ENCODE results near the gene SAA2.
"Not testable (repeated sequence)": the region's sequence is repeated elsewhere in the genome, so short reads cannot be mapped to it uniquely, and the experiment has no call there.

Gene SAA2

GRCh38 chr11:18248561-18248960 lies at the start of gene SAA2:
SAA2 (minus strand) TSS chr11:18248668; CDS start chr11:18248011, 657 bp downstream.
- Histone ChIP-seq H3K9me3 (ENCODE audit: control insufficient read depth, insufficient read depth, low read depth, low read length) (no peaks in the 10 kb centered on the region), H3K27me3 (ENCODE audit: control insufficient read depth, insufficient read depth, low read length) (no peaks in the 10 kb centered on the region)

GRCh38 chr11:18295316-18295715 lies 46.8 kb upstream of the SAA2 start:
- no peaks in the 10 kb centered on the region for H3K9me3 ChIP-seq (ENCODE audit: control insufficient read depth, insufficient read depth, low read depth, low read length)
- no peak overlapping the region for H3K9ac ChIP-seq (ENCODE audit: low read length)
- H3K36me3 ChIP-seq (ENCODE audit: control insufficient read depth, insufficient read depth, low read length): peaks cover 96% of the 10 kb centered on the region
- H3K27ac ChIP-seq (ENCODE audit: low read depth, low read length): no peak overlapping the region
- H3K4me3 ChIP-seq (ENCODE audit: low read depth, low read length): no peak overlapping the region
- no peaks in the 10 kb centered on the region for H3K4me1 ChIP-seq (ENCODE audit: control insufficient read depth, insufficient read depth, low read length)
- H3K27me3 ChIP-seq (ENCODE audit: control insufficient read depth, insufficient read depth, low read length): no peaks in the 10 kb centered on the region

More at GRCh38 chr11:18248561-18248960, at the start of gene SAA2:
- H3K4me1 ChIP-seq (ENCODE audit: control insufficient read depth, insufficient read depth, low read length): no peaks in the 10 kb centered on the region
- H3K27ac ChIP-seq (ENCODE audit: low read depth, low read length): no peak within 1 kb of the TSS
- H3K4me3 ChIP-seq (ENCODE audit: low read depth, low read length): no peak within 1 kb of the TSS
- no peaks in the 10 kb centered on the region for H3K36me3 ChIP-seq (ENCODE audit: control insufficient read depth, insufficient read depth, low read length)
- no peak within 1 kb of the TSS for H3K9ac ChIP-seq (ENCODE audit: low read length)

GRCh38 chr11:18294862-18295261 lies 46.4 kb upstream of the SAA2 start:
- Histone ChIP-seq H3K9me3 (ENCODE audit: control insufficient read depth, insufficient read depth, low read depth, low read length) (no peaks in the 10 kb centered on the region), H3K27me3 (ENCODE audit: control insufficient read depth, insufficient read depth, low read length) (no peaks in the 10 kb centered on the region), H3K4me3 (ENCODE audit: low read depth, low read length) (no peak overlapping the region), H3K27ac (ENCODE audit: low read depth, low read length) (no peak overlapping the region), H3K4me1 (ENCODE audit: control insufficient read depth, insufficient read depth, low read length) (no peaks in the 10 kb centered on the region), H3K36me3 (ENCODE audit: control insufficient read depth, insufficient read depth, low read length) (peaks cover 96% of the 10 kb centered on the region), H3K9ac (ENCODE audit: low read length) (no peak overlapping the region)

GRCh38 chr11:18288911-18289310 lies 40.4 kb upstream of the SAA2 start:
- Histone ChIP-seq H3K27me3 (ENCODE audit: control insufficient read depth, insufficient read depth, low read length) (no peaks in the 10 kb centered on the region), H3K4me3 (ENCODE audit: low read depth, low read length) (no peak overlapping the region), H3K36me3 (ENCODE audit: control insufficient read depth, insufficient read depth, low read length) (peaks cover 93% of the 10 kb centered on the region), H3K9ac (ENCODE audit: low read length) (no peak overlapping the region), H3K9me3 (ENCODE audit: control insufficient read depth, insufficient read depth, low read depth, low read length) (no peaks in the 10 kb centered on the region), H3K4me1 (ENCODE audit: control insufficient read depth, insufficient read depth, low read length) (no peaks in the 10 kb centered on the region), H3K27ac (ENCODE audit: low read depth, low read length) (no peak overlapping the region)

GRCh38 chr11:18285841-18286240 lies 37.4 kb upstream of the SAA2 start:
- H3K4me1 ChIP-seq (ENCODE audit: control insufficient read depth, insufficient read depth, low read length): no peaks in the 10 kb centered on the region
- H3K9me3 ChIP-seq (ENCODE audit: control insufficient read depth, insufficient read depth, low read depth, low read length): no peaks in the 10 kb centered on the region
- no peak overlapping the region for H3K9ac ChIP-seq (ENCODE audit: low read length)
- no peaks in the 10 kb centered on the region for H3K27me3 ChIP-seq (ENCODE audit: control insufficient read depth, insufficient read depth, low read length)
- peaks cover 93% of the 10 kb centered on the region for H3K36me3 ChIP-seq (ENCODE audit: control insufficient read depth, insufficient read depth, low read length)
- H3K27ac ChIP-seq (ENCODE audit: low read depth, low read length): no peak overlapping the region
- no peak overlapping the region for H3K4me3 ChIP-seq (ENCODE audit: low read depth, low read length)

- no peaks in the 10 kb centered on the region for H3K4me1 ChIP-seq (ENCODE audit: control insufficient read depth, insufficient read depth, low read length)
- no peaks in the 10 kb centered on the region for H3K9me3 ChIP-seq (ENCODE audit: control insufficient read depth, insufficient read depth, low read depth, low read length)
- H3K27ac ChIP-seq (ENCODE audit: low read depth, low read length): no peak overlapping the region
- no peak overlapping the region for H3K4me3 ChIP-seq (ENCODE audit: low read depth, low read length)
- H3K36me3 ChIP-seq (ENCODE audit: control insufficient read depth, insufficient read depth, low read length): peaks cover 90% of the 10 kb centered on the region
- H3K9ac ChIP-seq (ENCODE audit: low read length): no peak overlapping the region
- H3K27me3 ChIP-seq (ENCODE audit: control insufficient read depth, insufficient read depth, low read length): no peaks in the 10 kb centered on the region
Measured at GRCh38 chr11:18282626-18283025, 34.2 kb upstream of the SAA2 start.

- Histone ChIP-seq H3K27me3 (ENCODE audit: control insufficient read depth, insufficient read depth, low read length) (no peaks in the 10 kb centered on the region), H3K9ac (ENCODE audit: low read length) (no peak overlapping the region), H3K4me3 (ENCODE audit: low read depth, low read length) (no peak overlapping the region), H3K27ac (ENCODE audit: low read depth, low read length) (no peak overlapping the region), H3K36me3 (ENCODE audit: control insufficient read depth, insufficient read depth, low read length) (peaks cover 76% of the 10 kb centered on the region), H3K4me1 (ENCODE audit: control insufficient read depth, insufficient read depth, low read length) (no peaks in the 10 kb centered on the region), H3K9me3 (ENCODE audit: control insufficient read depth, insufficient read depth, low read depth, low read length) (no peaks in the 10 kb centered on the region)
Measured at GRCh38 chr11:18280438-18281045, 32.1 kb upstream of the SAA2 start.

GRCh38 chr11:18277565-18278271 lies 29.2 kb upstream of the SAA2 start:
- Histone ChIP-seq H3K27me3 (ENCODE audit: control insufficient read depth, insufficient read depth, low read length) (no peaks in the 10 kb centered on the region), H3K9me3 (ENCODE audit: control insufficient read depth, insufficient read depth, low read depth, low read length) (no peaks in the 10 kb centered on the region), H3K9ac (ENCODE audit: low read length) (no peak overlapping the region), H3K27ac (ENCODE audit: low read depth, low read length) (no peak overlapping the region), H3K4me3 (ENCODE audit: low read depth, low read length) (no peak overlapping the region), H3K36me3 (ENCODE audit: control insufficient read depth, insufficient read depth, low read length) (peaks cover 50% of the 10 kb centered on the region), H3K4me1 (ENCODE audit: control insufficient read depth, insufficient read depth, low read length) (no peaks in the 10 kb centered on the region)

GRCh38 chr11:18271206-18271605 lies 22.7 kb upstream of the SAA2 start:
- Histone ChIP-seq H3K27ac (ENCODE audit: low read depth, low read length) (no peak overlapping the region), H3K9ac (ENCODE audit: low read length) (no peak overlapping the region), H3K4me3 (ENCODE audit: low read depth, low read length) (no peak overlapping the region), H3K36me3 (ENCODE audit: control insufficient read depth, insufficient read depth, low read length) (no peaks in the 10 kb centered on the region), H3K27me3 (ENCODE audit: control insufficient read depth, insufficient read depth, low read length) (no peaks in the 10 kb centered on the region), H3K9me3 (ENCODE audit: control insufficient read depth, insufficient read depth, low read depth, low read length) (no peaks in the 10 kb centered on the region), H3K4me1 (ENCODE audit: control insufficient read depth, insufficient read depth, low read length) (no peaks in the 10 kb centered on the region)

- Histone ChIP-seq H3K4me3 (ENCODE audit: low read depth, low read length) (no peak overlapping the region), H3K9ac (ENCODE audit: low read length) (no peak overlapping the region), H3K27me3 (ENCODE audit: control insufficient read depth, insufficient read depth, low read length) (no peaks in the 10 kb centered on the region), H3K4me1 (ENCODE audit: control insufficient read depth, insufficient read depth, low read length) (no peaks in the 10 kb centered on the region), H3K36me3 (ENCODE audit: control insufficient read depth, insufficient read depth, low read length) (no peaks in the 10 kb centered on the region), H3K9me3 (ENCODE audit: control insufficient read depth, insufficient read depth, low read depth, low read length) (no peaks in the 10 kb centered on the region), H3K27ac (ENCODE audit: low read depth, low read length) (no peak overlapping the region)
Measured at GRCh38 chr11:18270102-18270501, 21.6 kb upstream of the SAA2 start.

GRCh38 chr11:18269252-18269651 lies 20.8 kb upstream of the SAA2 start:
- H3K9me3 ChIP-seq (ENCODE audit: control insufficient read depth, insufficient read depth, low read depth, low read length); H3K4me3 ChIP-seq (ENCODE audit: low read depth, low read length); H3K9ac ChIP-seq (ENCODE audit: low read length); H3K27ac ChIP-seq (ENCODE audit: low read depth, low read length); H3K4me1 ChIP-seq (ENCODE audit: control insufficient read depth, insufficient read depth, low read length); H3K36me3 ChIP-seq (ENCODE audit: control insufficient read depth, insufficient read depth, low read length); H3K27me3 ChIP-seq (ENCODE audit: control insufficient read depth, insufficient read depth, low read length): not testable (repeated sequence)
